Neural progenitor cell (in vitro differentiated cells): Measurements from ENCODE around the gene SPRR2F. TPM values are rescaled to one million over a fixed set of nuclear protein-coding genes. Genes with fewer than 3 reads are reported as not detected.
"Not testable (repeated sequence)": the region's sequence is repeated elsewhere in the genome, so short reads cannot be mapped to it uniquely, and the experiment has no call there.

Experiments
- DNase-seq: peaks from one replicate; pipeline ENCODE4 v3.0.0-alpha.2; 2016; ENCODE audit warnings: low spot score
- H2AFZ ChIP-seq: fragments of 200-600 bp; sonication (generic); replicated peaks from 2 replicates; pipeline ENCODE4 v1.6.1; 2016; ENCODE audit warnings: antibody characterized with exemption
- H3F3A ChIP-seq: fragments of 200-600 bp; sonication (generic); 2 replicates; pipeline ENCODE4 v1.6.1; 2016; ENCODE audit warnings: antibody characterized with exemption, low read depth
- H3K27ac ChIP-seq: fragments of 200-600 bp; sonication (generic); 2 replicates; pipeline ENCODE4 v1.5.1; 2016; ENCODE audit warnings: mild to moderate bottlenecking
- H3K27me3 ChIP-seq: fragments of 200-600 bp; sonication (generic); 2 replicates; pipeline ENCODE4 v1.6.1; 2016; ENCODE audit warnings: mild to moderate bottlenecking, moderate library complexity
- H3K36me3 ChIP-seq: fragments of 200-600 bp; sonication (generic); 2 replicates; pipeline ENCODE4 v1.5.1; 2016
- H3K4me1 ChIP-seq: fragments of 200-600 bp; sonication (generic); 2 replicates; pipeline ENCODE4 v1.6.1; 2016; ENCODE audit warnings: mixed run types
- H3K4me2 ChIP-seq: fragments of 200-600 bp; sonication (generic); 2 replicates; pipeline ENCODE4 v1.6.1; 2016
- H3K4me3 ChIP-seq: fragments of 200-600 bp; sonication (generic); 2 replicates; pipeline ENCODE4 v1.5.1; 2016
- H3K79me2 ChIP-seq: fragments of 200-600 bp; sonication (generic); 2 replicates; pipeline ENCODE4 v1.6.1; 2016; ENCODE audit warnings: low read depth
- H3K9ac ChIP-seq: fragments of 200-600 bp; sonication (generic); 2 replicates; pipeline ENCODE4 v1.6.1; 2016
- H3K9me3 ChIP-seq: fragments of 200-600 bp; sonication (generic); 2 replicates; pipeline ENCODE4 v1.5.1; 2016; ENCODE audit warnings: low read depth
- H4K20me1 ChIP-seq: fragments of 200-600 bp; sonication (generic); 2 replicates; pipeline ENCODE4 v1.6.1; 2016; ENCODE audit warnings: low read depth
- H3K27ac Mint-ChIP-seq: 3 replicates; pipeline ENCODE4 v1.8.0; 2021; ENCODE audit warnings: mixed read lengths
- H3K27me3 Mint-ChIP-seq: 2 replicates; pipeline ENCODE4 v1.8.0; 2022; ENCODE audit warnings: low read depth, mild to moderate bottlenecking, inconsistent platforms, moderate library complexity, mixed read lengths; ENCODE audit not compliant: insufficient read depth
- H3K36me3 Mint-ChIP-seq: 3 replicates; pipeline ENCODE4 v1.8.0; 2021; ENCODE audit warnings: mixed read lengths
- H3K4me1 Mint-ChIP-seq: 3 replicates; pipeline ENCODE4 v1.8.0; 2021; ENCODE audit warnings: mixed read lengths
- H3K4me3 Mint-ChIP-seq: 3 replicates; pipeline ENCODE4 v1.8.0; 2021; ENCODE audit warnings: mild to moderate bottlenecking, moderate library complexity, mixed read lengths
- H3K9me3 Mint-ChIP-seq: 3 replicates; pipeline ENCODE4 v1.8.0; 2020; ENCODE audit warnings: mixed read lengths
- EZH2 ChIP-seq: fragments of 200-600 bp; sonication (generic); IDR thresholded peaks from 2 replicates; pipeline ENCODE4 v1.6.1; 2017; ENCODE audit warnings: antibody characterized with exemption, mild to moderate bottlenecking, moderate library complexity
- EZH2phosphoT487 ChIP-seq: fragments of 200-600 bp; sonication (generic); IDR thresholded peaks from 2 replicates; pipeline ENCODE4 v1.6.1; 2017; ENCODE audit warnings: antibody characterized with exemption
- total RNA-seq: library from RNA; depleted of rRNA; stranded (reverse); fragments of >200 nt; gene quantifications from 2 replicates; pipeline ENCODE4 v1.2.3, GENCODE V29; 2015; ENCODE audit warnings: low replicate concordance
- TF ChIP-seq, protein P1 (sequence below): fragments of 200-600 bp; sonication (generic); IDR thresholded peaks from 2 replicates; pipeline ENCODE4 v1.5.1; 2017; ENCODE audit warnings: antibody characterized with exemption, mild to moderate bottlenecking

The SPRR2F gene
- total RNA-seq, 1 donor from 2014 or later = not detected

DNA sequence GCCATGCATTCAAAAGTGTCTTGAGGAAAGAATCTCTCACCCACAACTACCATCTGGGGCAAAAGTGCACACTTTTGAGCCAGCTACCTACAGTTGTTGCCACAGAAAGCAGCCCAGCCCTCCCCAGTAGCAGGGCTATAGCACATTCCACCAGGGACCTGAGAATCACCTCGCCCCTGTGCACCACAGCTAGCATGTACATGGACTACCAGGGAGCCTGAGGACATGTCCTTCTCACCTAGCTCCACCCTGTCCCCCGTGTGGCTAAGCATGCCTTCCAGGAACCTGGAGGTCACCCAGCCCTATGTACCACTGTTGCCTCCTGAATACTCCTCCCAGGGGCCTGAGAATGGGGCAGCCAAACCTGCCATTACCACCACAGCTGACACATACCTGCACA lies 20.4 kb upstream of the SPRR2F start:
- Histone ChIP-seq H3K27ac (no peak overlapping the region), H3K27me3 (no peaks in the 10 kb centered on the region), H3K4me2 (no peak overlapping the region), H3K4me3 (no peak overlapping the region), H3K9me3 (peaks cover 7% of the 10 kb centered on the region), H2AFZ (no peak overlapping the region), H3K79me2 (no peaks in the 10 kb centered on the region), H3K4me1 (no peaks in the 10 kb centered on the region), H3F3A (no peaks in the 10 kb centered on the region), H3K9ac (no peak overlapping the region), H4K20me1 (no peaks in the 10 kb centered on the region), H3K36me3 (no peaks in the 10 kb centered on the region)
- Mint-ChIP-seq H3K9me3 (no peaks in the 10 kb centered on the region), H3K27ac (no peak overlapping the region), H3K4me1 (no peaks in the 10 kb centered on the region), H3K27me3 (no peaks in the 10 kb centered on the region), H3K36me3 (no peaks in the 10 kb centered on the region), H3K4me3 (no peak overlapping the region)
- no peak for TF ChIP-seq EZH2
- TF ChIP-seq, protein P1, sequence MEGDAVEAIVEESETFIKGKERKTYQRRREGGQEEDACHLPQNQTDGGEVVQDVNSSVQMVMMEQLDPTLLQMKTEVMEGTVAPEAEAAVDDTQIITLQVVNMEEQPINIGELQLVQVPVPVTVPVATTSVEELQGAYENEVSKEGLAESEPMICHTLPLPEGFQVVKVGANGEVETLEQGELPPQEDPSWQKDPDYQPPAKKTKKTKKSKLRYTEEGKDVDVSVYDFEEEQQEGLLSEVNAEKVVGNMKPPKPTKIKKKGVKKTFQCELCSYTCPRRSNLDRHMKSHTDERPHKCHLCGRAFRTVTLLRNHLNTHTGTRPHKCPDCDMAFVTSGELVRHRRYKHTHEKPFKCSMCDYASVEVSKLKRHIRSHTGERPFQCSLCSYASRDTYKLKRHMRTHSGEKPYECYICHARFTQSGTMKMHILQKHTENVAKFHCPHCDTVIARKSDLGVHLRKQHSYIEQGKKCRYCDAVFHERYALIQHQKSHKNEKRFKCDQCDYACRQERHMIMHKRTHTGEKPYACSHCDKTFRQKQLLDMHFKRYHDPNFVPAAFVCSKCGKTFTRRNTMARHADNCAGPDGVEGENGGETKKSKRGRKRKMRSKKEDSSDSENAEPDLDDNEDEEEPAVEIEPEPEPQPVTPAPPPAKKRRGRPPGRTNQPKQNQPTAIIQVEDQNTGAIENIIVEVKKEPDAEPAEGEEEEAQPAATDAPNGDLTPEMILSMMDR = no peak
- TF ChIP-seq EZH2phosphoT487 = no peak
- DNase-seq = no peak

DNA sequence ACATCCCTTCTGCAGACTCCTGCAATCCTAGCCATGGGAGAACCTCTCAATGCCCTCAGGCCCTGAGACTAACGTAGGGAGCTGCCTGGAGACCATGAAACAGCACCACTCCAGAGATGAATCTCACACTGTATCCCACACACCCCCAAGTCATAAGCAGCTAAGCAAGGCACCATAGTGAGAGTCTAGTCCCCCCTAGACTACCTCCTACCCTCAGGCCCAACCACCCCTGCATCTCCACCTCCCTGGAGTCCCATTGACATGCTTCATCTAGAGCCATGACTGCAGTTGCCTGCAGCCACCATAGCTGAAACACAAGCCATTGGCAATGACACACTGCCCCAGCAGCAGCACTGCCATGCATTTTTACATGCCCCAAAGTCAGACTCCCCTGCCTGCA lies 20.0 kb upstream of the SPRR2F start:
- Histone ChIP-seq H3K4me2 (no peak overlapping the region), H3K36me3 (no peaks in the 10 kb centered on the region), H3F3A (no peaks in the 10 kb centered on the region), H2AFZ (no peak overlapping the region), H3K27ac (no peak overlapping the region), H3K27me3 (no peaks in the 10 kb centered on the region), H3K79me2 (no peaks in the 10 kb centered on the region), H4K20me1 (no peaks in the 10 kb centered on the region), H3K9me3 (peaks cover 6% of the 10 kb centered on the region), H3K4me1 (no peaks in the 10 kb centered on the region), H3K4me3 (no peak overlapping the region), H3K9ac (no peak overlapping the region)
- Mint-ChIP-seq H3K27ac (no peak overlapping the region), H3K27me3 (no peaks in the 10 kb centered on the region), H3K4me1 (no peaks in the 10 kb centered on the region), H3K9me3 (no peaks in the 10 kb centered on the region), H3K36me3 (no peaks in the 10 kb centered on the region), H3K4me3 (no peak overlapping the region)
- TF ChIP-seq EZH2phosphoT487 (no peak), EZH2 (no peak)
- TF ChIP-seq, protein P1 = no peak
- DNase-seq = no peak

DNA sequence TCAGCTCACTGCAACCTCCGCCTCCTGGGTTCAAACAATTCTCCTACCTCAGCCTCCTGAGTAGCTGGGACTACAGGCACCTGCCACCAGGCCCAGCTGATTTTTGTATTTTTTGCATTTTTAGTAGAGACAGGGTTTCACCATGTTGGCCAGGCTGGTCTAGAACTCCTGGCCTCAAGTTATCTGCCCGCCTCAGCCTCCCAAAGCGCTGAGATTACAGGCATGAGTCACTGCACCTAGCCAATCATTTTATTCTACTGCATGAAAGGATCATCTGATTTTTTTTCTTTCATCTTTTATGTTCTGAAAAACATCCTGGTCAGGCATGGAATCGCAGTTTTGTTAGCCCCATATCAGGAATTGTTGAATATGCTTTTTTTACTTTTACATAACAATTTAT lies 15.4 kb upstream of the SPRR2F start:
- H3K4me1 Mint-ChIP-seq, H3K27me3 Mint-ChIP-seq: not testable (repeated sequence)

DNA sequence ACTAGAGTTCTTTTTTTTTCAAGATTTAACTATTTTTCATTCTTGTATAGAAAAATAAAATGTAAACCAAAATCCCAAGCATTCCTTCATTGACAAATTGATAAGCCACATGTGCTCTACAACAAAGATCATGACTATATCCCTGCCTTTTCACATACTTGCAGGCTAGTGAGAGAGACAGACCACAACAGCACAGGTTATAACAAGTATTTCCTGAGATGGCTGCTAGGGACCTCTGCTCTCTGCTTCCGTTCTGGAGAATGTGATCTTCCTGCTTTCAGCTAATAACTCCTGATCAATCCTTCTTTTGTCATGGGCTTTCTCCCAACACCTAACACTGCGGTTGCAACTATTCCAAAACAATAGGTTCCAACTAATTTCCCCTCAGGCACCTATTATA lies 14.0 kb upstream of the SPRR2F start:
- Histone ChIP-seq H3K36me3 (no peaks in the 10 kb centered on the region), H3K4me2 (no peak overlapping the region), H4K20me1 (no peaks in the 10 kb centered on the region), H3K9me3 (peaks cover 13% of the 10 kb centered on the region), H3K27me3 (no peaks in the 10 kb centered on the region), H3K4me3 (no peak overlapping the region), H3K9ac (no peak overlapping the region), H3K27ac (no peak overlapping the region), H3K79me2 (no peaks in the 10 kb centered on the region), H3F3A (no peaks in the 10 kb centered on the region), H2AFZ (no peak overlapping the region), H3K4me1 (no peaks in the 10 kb centered on the region)
- Mint-ChIP-seq H3K27ac (no peak overlapping the region), H3K9me3 (peaks cover 14% of the 10 kb centered on the region), H3K4me3 (no peak overlapping the region), H3K36me3 (no peaks in the 10 kb centered on the region), H3K4me1 (peaks cover 11% of the 10 kb centered on the region), H3K27me3 (peaks cover 3% of the 10 kb centered on the region)
- no peak for DNase-seq
- TF ChIP-seq EZH2 = no peak
- no peak for TF ChIP-seq EZH2phosphoT487
- TF ChIP-seq, protein P1 = no peak

More for the DNA sequence above, 15.4 kb upstream of the SPRR2F start:
- H2AFZ ChIP-seq, H3K27ac ChIP-seq, H3K4me1 ChIP-seq, H3K36me3 ChIP-seq, H3K27ac Mint-ChIP-seq, H3K4me3 Mint-ChIP-seq, H3K9ac ChIP-seq, H3K4me3 ChIP-seq, H4K20me1 ChIP-seq, H3K27me3 ChIP-seq, H3F3A ChIP-seq, H3K36me3 Mint-ChIP-seq, H3K79me2 ChIP-seq, H3K4me2 ChIP-seq, DNase-seq: not testable (repeated sequence)
- peaks cover 13% of the 10 kb centered on the region for H3K9me3 ChIP-seq
- H3K9me3 Mint-ChIP-seq = peaks cover 14% of the 10 kb centered on the region
